Uterus (tissue), 4 donors: ENCODE measurements around the gene ZNF627. TPM values are rescaled to one million over a fixed set of nuclear protein-coding genes. Genes with fewer than 3 reads are reported as not detected.

ENCODE experiments used
- DNase-seq, 2 donors: peaks; one replicate each; pipeline ENCODE4 v3.0.0-alpha.2; 2019 to 2020
- H3K27ac ChIP-seq, 2 donors: fragments of 200-600 bp; sonication (generic); 1 replicate in 1 of 2; 2 replicates in 1 of 2; pipeline ENCODE4 v1.5.1; 2016 to 2018
- H3K27me3 ChIP-seq, 2 donors: fragments of 200-600 bp; sonication (generic); one replicate each; pipeline ENCODE4 v1.5.1; 2018 to 2019; ENCODE audit warnings: control low read depth in 1 of 2
- H3K36me3 ChIP-seq, 2 donors: fragments of 200-600 bp; sonication (generic); one replicate each; pipeline ENCODE4 v1.5.1; 2019; ENCODE audit warnings: control low read depth in 1 of 2
- H3K4me1 ChIP-seq, 2 donors: fragments of 200-600 bp; sonication (generic); one replicate each; pipeline ENCODE4 v1.5.1; 2018 to 2019; ENCODE audit warnings: control low read depth in 1 of 2
- H3K4me3 ChIP-seq, 2 donors: fragments of 200-600 bp; sonication (generic); 1 replicate in 1 of 2; 2 replicates in 1 of 2; pipeline ENCODE4 v1.5.1; 2018 to 2019; ENCODE audit warnings: mild to moderate bottlenecking in 1 of 2
- H3K9me3 ChIP-seq, 2 donors: fragments of 200-600 bp; sonication (generic); one replicate each; pipeline ENCODE4 v1.5.1; 2019; ENCODE audit warnings: control low read depth in 1 of 2
- POLR2A ChIP-seq, 2 donors: fragments of 450-650 bp; IDR thresholded peaks; one replicate each; pipeline ENCODE4 v1.6.1; 2016; ENCODE audit warnings: antibody characterized with exemption in 2 of 2, mild to moderate bottlenecking in 1 of 2, moderate library complexity in 1 of 2
- intact Hi-C: fragments of 100-400 bp; cut with DNase I; formaldehyde crosslinking; loops from one replicate; pipeline ENCODE4 v1.15.1; 2023; ENCODE audit warnings: low total_unique reads
- total RNA-seq, 4 donors: library from RNA; depleted of rRNA in 3 of 4; stranded (reverse); fragments of >200 nt in 3 of 4; gene quantifications; one replicate each; pipeline versions ENCODE4 v1.1.0 to v1.2.4, GENCODE V29; 2014 to 2023
- TF ChIP-seq, protein P1 (sequence below), 4 experiments: fragments of 200-600 bp in 2 of 4; fragments of 450-650 bp in 2 of 4; sonication (generic) in 2 of 4; IDR thresholded peaks; one replicate each; pipeline ENCODE4 v1.5.1; 2016 to 2019; ENCODE audit warnings: antibody characterized with exemption in 4 of 4, mild to moderate bottlenecking in 2 of 4, moderate library complexity in 1 of 4
- donor health status: DM: yes; HTN: yes; CAD: no.

ZNF627 gene
- total RNA-seq, 4 donors from 2014 or later = 20.6 to 70.6 (median 36.0) TPM

DNA sequence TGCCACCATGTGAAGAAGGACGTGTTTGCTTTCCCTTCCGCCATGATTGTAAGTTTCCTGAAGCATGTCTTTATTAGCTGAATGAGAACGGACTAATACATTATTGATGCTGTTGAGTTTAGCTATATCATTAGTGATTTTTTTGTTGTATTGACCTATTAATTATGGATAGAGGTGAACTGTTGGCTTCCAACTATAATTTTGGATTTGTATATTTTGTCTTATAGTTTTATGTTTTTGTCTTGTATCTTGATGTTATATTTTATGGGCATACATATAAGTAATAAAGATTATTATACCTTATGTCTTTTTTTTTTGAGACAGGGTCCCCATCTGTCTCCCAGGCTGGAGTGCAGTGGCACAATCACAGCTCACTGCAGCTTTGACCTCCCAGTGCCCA, 45.6 kb downstream of the ZNF627 start:
- Histone ChIP-seq H3K27ac (no peak overlapping the region), H3K9me3 (no peaks in the 10 kb centered on the region), H3K27me3 (no peaks in the 10 kb centered on the region), H3K4me1 (no peaks in the 10 kb centered on the region), H3K36me3 (no peaks in the 10 kb centered on the region), H3K4me3 (no peak overlapping the region)
- intact Hi-C loops = no loop called here
- DNase-seq = no peak
- TF ChIP-seq, protein P1, sequence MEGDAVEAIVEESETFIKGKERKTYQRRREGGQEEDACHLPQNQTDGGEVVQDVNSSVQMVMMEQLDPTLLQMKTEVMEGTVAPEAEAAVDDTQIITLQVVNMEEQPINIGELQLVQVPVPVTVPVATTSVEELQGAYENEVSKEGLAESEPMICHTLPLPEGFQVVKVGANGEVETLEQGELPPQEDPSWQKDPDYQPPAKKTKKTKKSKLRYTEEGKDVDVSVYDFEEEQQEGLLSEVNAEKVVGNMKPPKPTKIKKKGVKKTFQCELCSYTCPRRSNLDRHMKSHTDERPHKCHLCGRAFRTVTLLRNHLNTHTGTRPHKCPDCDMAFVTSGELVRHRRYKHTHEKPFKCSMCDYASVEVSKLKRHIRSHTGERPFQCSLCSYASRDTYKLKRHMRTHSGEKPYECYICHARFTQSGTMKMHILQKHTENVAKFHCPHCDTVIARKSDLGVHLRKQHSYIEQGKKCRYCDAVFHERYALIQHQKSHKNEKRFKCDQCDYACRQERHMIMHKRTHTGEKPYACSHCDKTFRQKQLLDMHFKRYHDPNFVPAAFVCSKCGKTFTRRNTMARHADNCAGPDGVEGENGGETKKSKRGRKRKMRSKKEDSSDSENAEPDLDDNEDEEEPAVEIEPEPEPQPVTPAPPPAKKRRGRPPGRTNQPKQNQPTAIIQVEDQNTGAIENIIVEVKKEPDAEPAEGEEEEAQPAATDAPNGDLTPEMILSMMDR (IDR thresholded peaks at IDR 0.05) = no peak
- TF ChIP-seq POLR2A (IDR thresholded peaks at IDR 0.05) = no peak

DNA sequence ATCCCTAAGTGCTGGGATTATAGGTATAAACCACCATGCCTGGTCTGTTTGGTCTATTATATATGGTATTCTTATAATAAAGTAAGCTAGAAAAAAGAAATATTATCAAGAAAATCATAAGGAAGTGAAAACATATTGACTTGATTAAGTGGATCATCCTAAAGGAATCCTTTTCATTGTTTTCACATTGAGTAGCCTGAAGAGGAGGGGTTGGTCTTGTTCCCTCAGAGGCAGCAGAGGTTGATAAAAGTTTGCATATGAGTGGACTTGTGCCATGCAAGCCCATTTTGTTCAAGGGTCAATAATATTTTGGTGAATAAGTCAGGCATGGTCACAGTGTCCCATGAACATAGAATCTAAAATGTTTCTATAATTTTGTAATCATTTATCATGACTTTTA, 52.7 kb downstream of the ZNF627 start:
- Histone ChIP-seq H3K36me3 (no peaks in the 10 kb centered on the region), H3K4me1 (no peaks in the 10 kb centered on the region), H3K27ac (no peak overlapping the region), H3K9me3 (peaks cover 0 to 19% of the 10 kb centered on the region in 2 donors), H3K27me3 (no peaks in the 10 kb centered on the region), H3K4me3 (no peak overlapping the region)
- DNase-seq = no peak
- no peak for TF ChIP-seq POLR2A (IDR thresholded peaks at IDR 0.05)
- TF ChIP-seq, protein P1 (IDR thresholded peaks at IDR 0.05) = no peak
- intact Hi-C loops = no loop called here

DNA sequence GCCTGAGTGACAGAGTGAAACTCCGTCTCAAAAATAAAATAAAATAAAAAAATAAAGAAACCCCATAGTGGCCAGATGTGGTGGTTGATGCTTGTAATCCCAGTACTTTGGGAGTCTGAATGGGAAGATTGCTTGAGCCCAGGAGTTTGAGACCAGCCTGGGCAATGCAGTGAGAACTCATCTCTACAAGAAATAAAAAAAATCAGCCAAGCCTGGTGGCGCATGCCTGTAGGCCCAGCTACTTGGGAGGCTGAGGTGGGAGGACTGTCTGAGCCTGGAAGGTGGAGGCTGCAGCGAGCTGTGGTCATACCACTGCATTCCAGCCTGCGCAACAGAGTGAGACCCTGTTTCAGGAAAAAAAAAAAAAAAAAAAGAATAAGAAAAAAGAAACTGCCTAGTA, 53.8 kb downstream of the ZNF627 start:
- DNase-seq = no peak
- intact Hi-C loops = no loop called here
- H3K27ac ChIP-seq = no peak overlapping the region
- no peak overlapping the region for H3K4me3 ChIP-seq
- no peak for TF ChIP-seq POLR2A (IDR thresholded peaks at IDR 0.05)
- TF ChIP-seq, protein P1 (IDR thresholded peaks at IDR 0.05) = no peak
- no peaks in the 10 kb centered on the region for H3K4me1 ChIP-seq
- H3K36me3 ChIP-seq = no peaks in the 10 kb centered on the region
- H3K9me3 ChIP-seq = peaks cover 0 to 19% of the 10 kb centered on the region in 2 donors
- no peaks in the 10 kb centered on the region for H3K27me3 ChIP-seq

DNA sequence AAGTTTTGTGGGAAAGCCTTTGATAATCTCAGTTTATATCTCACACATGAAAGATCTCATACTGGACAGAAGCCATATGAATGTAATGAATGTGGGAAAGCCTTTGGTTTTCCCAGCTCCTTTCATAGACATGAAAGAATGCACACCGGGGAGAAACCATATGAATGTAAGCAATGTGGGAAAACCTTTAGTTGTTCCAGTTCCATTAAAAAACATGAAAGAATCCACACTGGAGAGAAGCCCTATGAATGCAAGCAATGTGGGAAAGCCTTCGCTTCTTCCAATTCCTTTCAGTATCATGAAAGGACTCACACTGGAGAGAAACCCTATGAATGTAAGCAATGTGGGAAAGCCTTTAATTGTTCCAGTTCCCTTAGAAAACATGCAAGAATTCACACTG, 54.8 kb downstream of the ZNF627 start:
- H3K4me3 ChIP-seq = no peak overlapping the region
- H3K27me3 ChIP-seq = no peaks in the 10 kb centered on the region
- H3K9me3 ChIP-seq = peaks cover 0 to 19% of the 10 kb centered on the region in 2 donors
- no peaks in the 10 kb centered on the region for H3K4me1 ChIP-seq
- intact Hi-C loops = no loop called here
- H3K27ac ChIP-seq = no peak overlapping the region
- no peaks in the 10 kb centered on the region for H3K36me3 ChIP-seq
- no peak for DNase-seq
- TF ChIP-seq, protein P1 (IDR thresholded peaks at IDR 0.05) = no peak
- TF ChIP-seq POLR2A (IDR thresholded peaks at IDR 0.05) = no peak

DNA sequence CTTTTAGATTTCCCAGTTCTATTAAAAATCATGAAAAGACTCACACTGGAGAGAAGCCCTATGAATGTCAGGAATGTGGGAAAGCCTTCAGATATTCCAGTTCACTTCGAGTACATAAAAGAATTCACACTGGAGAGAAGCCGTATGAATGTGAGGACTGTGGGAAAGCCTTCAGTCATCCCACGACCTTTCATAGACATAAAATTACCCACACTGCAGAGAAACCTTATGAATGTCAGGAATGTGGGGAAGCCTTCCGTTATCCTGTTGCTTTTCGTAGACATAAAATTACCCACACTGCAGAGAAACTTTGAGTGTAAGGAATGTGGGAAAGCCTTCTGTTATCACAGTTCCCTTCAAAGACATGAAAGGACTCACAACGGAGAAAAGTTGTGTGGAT, 55.2 kb downstream of the ZNF627 start:
- no peak overlapping the region for H3K27ac ChIP-seq
- DNase-seq = no peak
- no peak overlapping the region for H3K4me3 ChIP-seq
- H3K4me1 ChIP-seq = no peaks in the 10 kb centered on the region
- H3K27me3 ChIP-seq = no peaks in the 10 kb centered on the region
- peaks cover 0 to 19% of the 10 kb centered on the region in 2 donors for H3K9me3 ChIP-seq
- H3K36me3 ChIP-seq = no peaks in the 10 kb centered on the region
- intact Hi-C loops = no loop called here
- TF ChIP-seq, protein P1 (IDR thresholded peaks at IDR 0.05) = no peak
- no peak for TF ChIP-seq POLR2A (IDR thresholded peaks at IDR 0.05)
